Neural cell (in vitro differentiated cells): ENCODE measurements around the gene PLD1.

Experiments
- CTCF ChIP-seq: fragments of 450-650 bp; IDR thresholded peaks from 2 replicates; pipeline ENCODE4 v1.5.1; 2014; ENCODE audit warnings: antibody characterized with exemption, mild to moderate bottlenecking, moderate library complexity; ENCODE audit not compliant: poor library complexity, severe bottlenecking
- EZH2 ChIP-seq: fragments of 200-600, 300-800 bp; shearing (Covaris generic), sonication (generic); IDR thresholded peaks from 2 replicates; pipeline ENCODE4 v1.6.1; 2014; ENCODE audit warnings: antibody characterized with exemption, low read length, borderline replicate concordance, mild to moderate bottlenecking; ENCODE audit not compliant: insufficient read depth, poor library complexity, severe bottlenecking
- MXI1 ChIP-seq: fragments of 450-650 bp; conservative IDR thresholded peaks from 2 replicates; pipeline ENCODE4 v1.6.1; 2014; ENCODE audit warnings: antibody characterized with exemption, mild to moderate bottlenecking; ENCODE audit not compliant: poor library complexity, severe bottlenecking
- POLR2AphosphoS5 ChIP-seq: IDR thresholded peaks from 2 replicates; pipeline ENCODE4 v1.6.1; 2012
- RAD21 ChIP-seq: fragments of 450-650 bp; conservative IDR thresholded peaks from 2 replicates; pipeline ENCODE4 v1.6.1; 2014; ENCODE audit warnings: antibody characterized with exemption, mild to moderate bottlenecking, moderate library complexity
- TAF1 ChIP-seq: IDR thresholded peaks from 2 replicates; pipeline ENCODE4 v1.6.1; 2012; ENCODE audit warnings: low read depth

GRCh38 chr3:171768986-171769385 is 41.3 kb downstream of the PLD1 start:
- TF ChIP-seq CTCF (no peak), RAD21 (no peak), MXI1 (no peak), EZH2 (no peak), POLR2AphosphoS5 (no peak), TAF1 (no peak)
